ENCODE results near the gene LOXL4. TPM values are rescaled to one million over a fixed set of nuclear protein-coding genes. Genes with fewer than 3 reads are reported as not detected.

LOXL4 gene
- total RNA-seq, 2 experiments from 2014 or later: not detected

- no peak overlapping the region for H3K27ac ChIP-seq (ENCODE audit: low read depth in 1 of 2, low read length in 2 of 2)
- no peaks in the 10 kb centered on the region for H3K36me3 Mint-ChIP-seq (ENCODE audit: low read depth)
- peaks cover 3% of the 10 kb centered on the region for H3K4me1 Mint-ChIP-seq (ENCODE audit: low read depth)
- peaks cover 0 to 7% of the 10 kb centered on the region in 2 experiments for H3K9me3 ChIP-seq (ENCODE audit: control insufficient read depth in 1 of 2, insufficient read depth in 1 of 2, low read length in 2 of 2)
- peaks cover 7% of the 10 kb centered on the region for H3K4me1 ChIP-seq (ENCODE audit: insufficient read depth, low read length)
- no peak overlapping the region for H3K4me3 ChIP-seq (ENCODE audit: low read length)
- H3K4me3 Mint-ChIP-seq: no peak overlapping the region
- ATAC-seq (ENCODE audit: poor library complexity) (no peak), DNase-seq (no peak)
- POLR2A ChIA-PET: no interaction called here
- intact Hi-C loops (cut with DNase I, micrococcal nuclease): no loop called here
- H3K27me3 Mint-ChIP-seq: peaks cover 69% of the 10 kb centered on the region
- CTCF ChIA-PET: no interaction called here
- H3K27ac Mint-ChIP-seq: no peak overlapping the region
- H3K9me3 Mint-ChIP-seq: no peaks in the 10 kb centered on the region
- H3K36me3 ChIP-seq (ENCODE audit: insufficient read depth, low read length): no peaks in the 10 kb centered on the region
- H3K27me3 ChIP-seq (ENCODE audit: control insufficient read depth in 1 of 2, insufficient read depth in 2 of 2, low read length in 2 of 2): peaks cover 18 to 31% of the 10 kb centered on the region in 2 experiments
- TF ChIP-seq CTCF (IDR thresholded peaks at IDR 0.05): no peak
These were observed 4.7 kb upstream of the LOXL4 start for GRCh38 chr10:98272656-98273055.

- no peak for ATAC-seq (ENCODE audit: poor library complexity)
- Mint-ChIP-seq H3K27ac (no peak overlapping the region), H3K4me1 (ENCODE audit: low read depth) (peaks cover 3% of the 10 kb centered on the region), H3K27me3 (peaks cover 73% of the 10 kb centered on the region), H3K36me3 (ENCODE audit: low read depth) (no peaks in the 10 kb centered on the region), H3K4me3 (no peak overlapping the region), H3K9me3 (no peaks in the 10 kb centered on the region)
- Histone ChIP-seq H3K4me1 (ENCODE audit: insufficient read depth, low read length) (peaks cover 8% of the 10 kb centered on the region), H3K36me3 (ENCODE audit: insufficient read depth, low read length) (no peaks in the 10 kb centered on the region), H3K27me3 (ENCODE audit: control insufficient read depth in 1 of 2, insufficient read depth in 2 of 2, low read length in 2 of 2) (peaks cover 22 to 36% of the 10 kb centered on the region in 2 experiments), H3K9me3 (ENCODE audit: control insufficient read depth in 1 of 2, insufficient read depth in 1 of 2, low read length in 2 of 2) (peaks cover 0 to 7% of the 10 kb centered on the region in 2 experiments), H3K4me3 (ENCODE audit: low read length) (no peak overlapping the region), H3K27ac (ENCODE audit: low read depth in 1 of 2, low read length in 2 of 2) (no peak overlapping the region)
- TF ChIP-seq CTCF (IDR thresholded peaks at IDR 0.05): no peak
- ChIA-PET POLR2A (no interaction called here), CTCF (no interaction called here)
- intact Hi-C loops (cut with DNase I, micrococcal nuclease): no loop called here
- DNase-seq: no peak
These were observed 4.3 kb upstream of the LOXL4 start for GRCh38 chr10:98272245-98272644.

GRCh38 chr10:98270786-98271185 lies 2.8 kb upstream of the LOXL4 start:
- CTCF ChIA-PET: no interaction called here
- Histone ChIP-seq H3K36me3 (ENCODE audit: insufficient read depth, low read length) (no peaks in the 10 kb centered on the region), H3K27ac (ENCODE audit: low read depth in 1 of 2, low read length in 2 of 2) (no peak overlapping the region), H3K27me3 (ENCODE audit: control insufficient read depth in 1 of 2, insufficient read depth in 2 of 2, low read length in 2 of 2) (peaks cover 29 to 40% of the 10 kb centered on the region in 2 experiments), H3K4me1 (ENCODE audit: insufficient read depth, low read length) (peaks cover 8% of the 10 kb centered on the region), H3K9me3 (ENCODE audit: control insufficient read depth in 1 of 2, insufficient read depth in 1 of 2, low read length in 2 of 2) (peaks cover 0 to 7% of the 10 kb centered on the region in 2 experiments), H3K4me3 (ENCODE audit: low read length) (no peak overlapping the region)
- Mint-ChIP-seq H3K4me3 (no peak overlapping the region), H3K27ac (no peak overlapping the region), H3K36me3 (ENCODE audit: low read depth) (no peaks in the 10 kb centered on the region), H3K4me1 (ENCODE audit: low read depth) (peaks cover 8% of the 10 kb centered on the region), H3K27me3 (peaks cover 77% of the 10 kb centered on the region), H3K9me3 (no peaks in the 10 kb centered on the region)
- intact Hi-C loops (cut with DNase I, micrococcal nuclease): no loop called here
- TF ChIP-seq CTCF (IDR thresholded peaks at IDR 0.05): no peak
- POLR2A ChIA-PET: no interaction called here
- ATAC-seq (ENCODE audit: poor library complexity): no peak
- DNase-seq: no peak
